GM12892 (cell line): ENCODE results near the gene NAV3.

Experiments used
- DNase-seq: peaks from one replicate; pipeline ENCODE4 v3.0.0; 2011; ENCODE audit not compliant: insufficient read length
- FAIRE-seq: peaks from 2 replicates; lab custom pipeline; 2011; peaks lifted over from hg19 to GRCh38; lab: Jason Lieb, UNC
- POLR2A ChIP-seq: IDR thresholded peaks from 2 replicates; pipeline ENCODE4 v1.6.1; 2011; ENCODE audit warnings: low read depth, low read length, control low read depth
- POLR2AphosphoS5 ChIP-seq: IDR thresholded peaks from 2 replicates; pipeline ENCODE4 v1.6.1; 2011; ENCODE audit warnings: low read depth, low read length, control low read depth
- TAF1 ChIP-seq: IDR thresholded peaks from 2 replicates; pipeline ENCODE4 v1.6.1; 2011; ENCODE audit warnings: low read depth, mild to moderate bottlenecking, control low read depth, low read length, borderline replicate concordance

NAV3 gene

DNA sequence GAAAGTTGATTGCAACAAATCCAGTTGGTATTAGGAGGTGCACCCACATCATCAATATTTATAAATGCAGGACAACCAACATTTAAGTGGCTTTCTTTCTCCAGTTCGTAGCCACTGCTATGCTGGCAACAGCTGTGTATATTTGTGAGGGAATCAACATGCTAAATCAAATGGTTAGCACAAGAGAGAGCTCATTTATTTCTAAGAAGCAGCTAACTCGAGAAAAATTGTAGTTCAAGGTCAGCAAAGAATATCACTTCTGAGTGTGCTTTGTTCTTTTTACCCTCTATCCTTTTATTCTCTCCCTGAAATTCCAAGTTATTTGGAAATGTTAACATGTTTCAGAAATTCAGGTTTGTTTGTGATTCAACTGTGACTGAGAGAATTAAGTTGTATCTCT lies 137.3 kb downstream of the NAV3 start:
- TF ChIP-seq POLR2A = no peak
- TF ChIP-seq POLR2AphosphoS5 = no peak
- TF ChIP-seq TAF1 = no peak
- no peak for DNase-seq
- no peak for FAIRE-seq

DNA sequence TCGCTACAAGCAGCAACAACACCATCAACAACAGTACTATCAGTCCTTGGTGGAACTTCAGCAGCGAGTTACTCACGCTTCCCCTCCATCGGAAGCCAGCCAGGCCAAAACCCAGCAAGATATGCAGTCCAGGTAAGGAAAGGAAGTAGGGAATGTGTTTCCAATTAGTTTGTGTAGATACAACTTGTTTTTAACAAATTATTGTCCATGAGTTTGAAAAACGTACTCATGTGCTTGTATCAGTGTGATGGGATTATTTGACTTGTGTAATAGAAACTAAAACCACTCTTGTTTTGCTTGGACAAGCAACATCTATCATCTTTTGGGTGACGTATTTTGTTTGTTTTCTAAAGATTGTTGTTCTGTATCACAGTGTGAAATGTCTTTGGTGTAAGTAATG lies 137.9 kb downstream of the NAV3 start:
- TF ChIP-seq POLR2AphosphoS5 = no peak
- no peak for TF ChIP-seq POLR2A
- TF ChIP-seq TAF1 = no peak
- no peak for DNase-seq
- FAIRE-seq = no peak

- DNase-seq = no peak
- TF ChIP-seq TAF1 = no peak
- TF ChIP-seq POLR2A = no peak
- no peak for TF ChIP-seq POLR2AphosphoS5
- no peak for FAIRE-seq
Observed at GRCh38 chr12:77973579-77973978, 142.9 kb downstream of the NAV3 start.

- DNase-seq (no peak), FAIRE-seq (no peak)
- TF ChIP-seq POLR2A (no peak), POLR2AphosphoS5 (no peak), TAF1 (no peak)
Observed at GRCh38 chr12:77974645-77975044, 144.0 kb downstream of the NAV3 start.

GRCh38 chr12:77979597-77980250 lies 149.0 kb downstream of the NAV3 start:
- no peak for TF ChIP-seq POLR2A
- TF ChIP-seq POLR2AphosphoS5 = no peak
- TF ChIP-seq TAF1 = no peak
- no peak for DNase-seq
- no peak for FAIRE-seq

GRCh38 chr12:77980782-77981181 lies 150.1 kb downstream of the NAV3 start:
- TF ChIP-seq POLR2A (no peak), POLR2AphosphoS5 (no peak), TAF1 (no peak)
- DNase-seq = no peak
- no peak for FAIRE-seq

GRCh38 chr12:77983859-77984258 lies 153.2 kb downstream of the NAV3 start:
- DNase-seq = no peak
- TF ChIP-seq POLR2A = no peak
- no peak for TF ChIP-seq POLR2AphosphoS5
- no peak for TF ChIP-seq TAF1
- FAIRE-seq = no peak

DNA sequence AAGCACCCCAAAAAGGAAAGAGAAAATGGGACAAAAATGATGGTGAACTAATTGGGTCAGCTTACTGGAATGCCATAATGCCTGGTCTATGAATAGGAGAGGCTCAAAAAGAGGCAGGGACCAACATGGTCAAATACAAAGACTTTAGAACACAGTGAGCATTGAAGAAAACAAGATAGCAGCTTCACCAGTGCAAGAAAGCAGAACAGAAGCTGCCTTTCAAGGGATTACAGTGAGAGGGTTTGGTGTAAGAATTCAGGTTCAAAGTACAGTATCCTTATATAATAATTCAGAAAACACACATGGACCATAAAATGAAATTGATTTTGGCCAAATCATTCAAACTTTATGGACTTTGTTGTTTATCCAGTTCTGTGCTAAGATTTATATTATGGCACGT lies 162.1 kb downstream of the NAV3 start:
- DNase-seq (no peak), FAIRE-seq (no peak)
- no peak for TF ChIP-seq TAF1
- no peak for TF ChIP-seq POLR2A
- no peak for TF ChIP-seq POLR2AphosphoS5

GRCh38 chr12:77993658-77994057 lies 163.0 kb downstream of the NAV3 start:
- no peak for TF ChIP-seq POLR2AphosphoS5
- TF ChIP-seq POLR2A = no peak
- TF ChIP-seq TAF1 = no peak
- FAIRE-seq (no peak), DNase-seq (no peak)

DNA sequence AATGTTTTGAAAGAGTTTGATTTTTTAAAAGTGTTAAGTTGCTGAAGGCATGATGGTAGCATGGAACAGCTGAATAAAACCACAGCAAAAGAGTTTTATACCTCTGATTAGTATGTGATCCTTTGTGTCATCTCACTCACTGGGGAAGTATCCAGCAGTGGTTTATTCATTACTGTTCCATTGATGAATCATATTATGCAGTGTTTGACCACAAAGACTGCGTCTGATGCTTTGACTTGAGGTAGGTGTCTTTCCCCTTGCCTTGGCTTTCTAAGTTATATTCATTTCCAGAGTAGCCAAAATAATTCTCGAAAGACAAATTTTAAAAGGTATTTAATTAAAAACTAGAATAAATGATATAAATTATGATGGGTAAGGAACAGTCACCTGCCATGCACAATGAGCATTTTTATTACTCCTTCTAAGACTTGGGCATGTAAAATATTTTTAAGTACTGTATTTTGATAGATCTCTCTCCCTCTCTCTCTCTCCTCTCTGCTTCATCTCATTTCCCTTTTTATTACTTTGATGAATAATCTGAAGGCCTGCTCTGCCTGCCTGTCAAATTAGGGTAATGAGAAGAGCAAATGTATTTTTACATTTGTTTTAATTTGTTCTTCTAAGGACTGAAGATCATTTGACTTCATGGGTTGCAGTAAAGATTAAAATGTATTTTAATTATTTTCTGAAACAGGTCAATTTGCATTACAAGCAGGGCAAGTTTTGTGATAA lies 164.9 kb downstream of the NAV3 start:
- DNase-seq (no peak), FAIRE-seq (peak; percentile 70)
- TF ChIP-seq TAF1 (no peak), POLR2AphosphoS5 (no peak), POLR2A (no peak)

- DNase-seq (no peak), FAIRE-seq (no peak)
- TF ChIP-seq POLR2A (no peak), POLR2AphosphoS5 (no peak), TAF1 (no peak)
Observed at GRCh38 chr12:77996670-77997069, 166.0 kb downstream of the NAV3 start.
